ENCODE data around the gene LRRC45. TPM values are rescaled to one million over a fixed set of nuclear protein-coding genes. Genes with fewer than 3 reads are reported as not detected.

LRRC45 gene
- total and polyA plus RNA-seq, 9 of the 15 experiments (the other 6 are each of a cell fraction or from before 2014, with no cell fraction given): 3.5 to 21.5 (median 11.2) TPM; not detected in 2

DNA sequence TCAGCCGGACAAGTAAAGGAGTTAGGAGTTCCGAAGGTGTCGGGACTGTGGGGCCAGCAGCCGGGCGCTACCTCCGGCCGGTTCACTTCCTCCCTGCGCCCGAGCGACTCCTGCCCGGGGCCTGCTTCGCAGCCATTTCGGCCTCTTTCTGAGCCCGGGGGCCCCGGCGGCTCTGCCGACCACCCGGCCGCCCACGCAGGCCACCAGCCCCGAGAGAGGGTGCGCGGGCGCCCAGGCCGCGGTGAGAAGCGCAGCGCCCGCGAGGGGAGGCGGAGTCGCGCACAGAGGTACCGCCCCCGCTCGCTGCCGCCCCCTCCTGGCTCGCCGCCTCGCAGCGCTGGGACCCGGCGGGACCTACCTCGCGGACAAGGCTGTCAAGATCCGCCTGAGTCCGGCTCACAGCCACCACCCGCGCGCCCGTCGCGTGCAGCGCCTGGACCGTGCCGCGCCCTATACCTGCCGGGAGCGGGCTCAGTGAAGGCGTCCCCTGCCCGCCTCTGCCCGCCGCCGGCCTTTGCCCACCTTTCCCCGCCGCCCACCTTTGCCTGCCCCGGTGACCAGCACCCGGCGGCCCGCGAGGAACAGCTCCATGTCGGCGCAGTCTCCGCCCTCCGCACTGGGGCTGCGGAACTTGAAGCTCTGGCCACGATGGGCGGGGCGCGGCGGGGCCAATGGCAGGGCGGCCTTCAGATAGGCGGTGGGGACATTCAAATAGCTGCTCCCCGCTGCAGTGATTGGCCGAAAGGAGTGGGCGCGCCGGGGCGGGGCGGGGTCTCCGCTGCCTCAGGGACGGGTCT lies 14.2 kb downstream of the LRRC45 start, which contains the start of gene DCXR (continued):
- TF ChIP-seq PHF8 (IDR thresholded peaks at IDR 0.05; ENCODE audit: borderline replicate concordance, low read length): peak; percentile 88; the same call in 1 of the 2 replicates
- TF ChIP-seq OTX1 (CRISPR knock-in tag; IDR thresholded peaks at IDR 0.05): 0 out of 2 replicates have a peak, but pooled peaks have one; percentile 50
- TF ChIP-seq TRIM24 (IDR thresholded peaks at IDR 0.05): peak in 1 of 2 experiments; percentile 52; a peak in 1 of 4 replicates
- peak in 1 of 2 experiments; percentile 29; a peak in 1 of 4 replicates for TF ChIP-seq FOXA3 (CRISPR knock-in tag; conservative IDR thresholded peaks at IDR 0.05 in 1 of 2, IDR thresholded peaks at IDR 0.05 in 1 of 2)
- TF ChIP-seq DIDO1 (tag; IDR thresholded peaks at IDR 0.05; ENCODE audit: low read depth): no peak
- peak; percentile 35; the same call in 1 of the 2 replicates for TF ChIP-seq ZBTB26 (CRISPR knock-in tag; IDR thresholded peaks at IDR 0.05)
- peak; percentile 37; the same call in 1 of the 2 replicates for TF ChIP-seq NCOA1 (IDR thresholded peaks at IDR 0.05; ENCODE audit: low read depth)
- peak in 1 of 2 experiments; percentile 36; a peak in 1 of 4 replicates for TF ChIP-seq RCOR1 (IDR thresholded peaks at IDR 0.05; ENCODE audit: borderline replicate concordance in 1 of 2, low read depth in 2 of 2, low read length in 2 of 2)
- TF ChIP-seq PML (IDR thresholded peaks at IDR 0.05; ENCODE audit: low read length): peak; percentile 81
- TF ChIP-seq MTA1 (IDR thresholded peaks at IDR 0.05; ENCODE audit: borderline replicate concordance): no peak; the same call in 1 of the 2 replicates
- TF ChIP-seq REST (IDR thresholded peaks at IDR 0.05; ENCODE audit: borderline replicate concordance): peak; percentile 98
- no peak for TF ChIP-seq REST (CRISPR knock-in tag; IDR thresholded peaks at IDR 0.05; ENCODE audit: low read depth)
- peak; percentile 81 for TF ChIP-seq FUS (optimal IDR thresholded peaks at IDR 0.05; ENCODE audit: low read depth, low read length)
- peak in 1 of 3 experiments; percentile 80 for TF ChIP-seq YY1 (IDR thresholded peaks at IDR 0.05; ENCODE audit: borderline replicate concordance in 1 of 3, control insufficient read depth in 1 of 3, extremely low read depth in 1 of 3, insufficient read depth in 3 of 3, insufficient read length in 1 of 3, insufficient replicate concordance in 2 of 3, low read depth in 1 of 3, low read length in 2 of 3)
- no peak for TF ChIP-seq MBD1 (CRISPR knock-in tag; IDR thresholded peaks at IDR 0.05)
